Uterus (tissue), 2 donors: ENCODE data around the gene CCDC141.

Experiments used
- POLR2A ChIP-seq, 2 donors: fragments of 450-650 bp; IDR thresholded peaks; one replicate each; pipeline ENCODE4 v1.6.1; 2016; ENCODE audit warnings: antibody characterized with exemption in 2 of 2, mild to moderate bottlenecking in 1 of 2, moderate library complexity in 1 of 2
- TF ChIP-seq, protein P1 (sequence below), 4 experiments: fragments of 200-600 bp in 2 of 4; fragments of 450-650 bp in 2 of 4; sonication (generic) in 2 of 4; IDR thresholded peaks; one replicate each; pipeline ENCODE4 v1.5.1; 2016 to 2019; ENCODE audit warnings: antibody characterized with exemption in 4 of 4, mild to moderate bottlenecking in 2 of 4, moderate library complexity in 1 of 4

DNA sequence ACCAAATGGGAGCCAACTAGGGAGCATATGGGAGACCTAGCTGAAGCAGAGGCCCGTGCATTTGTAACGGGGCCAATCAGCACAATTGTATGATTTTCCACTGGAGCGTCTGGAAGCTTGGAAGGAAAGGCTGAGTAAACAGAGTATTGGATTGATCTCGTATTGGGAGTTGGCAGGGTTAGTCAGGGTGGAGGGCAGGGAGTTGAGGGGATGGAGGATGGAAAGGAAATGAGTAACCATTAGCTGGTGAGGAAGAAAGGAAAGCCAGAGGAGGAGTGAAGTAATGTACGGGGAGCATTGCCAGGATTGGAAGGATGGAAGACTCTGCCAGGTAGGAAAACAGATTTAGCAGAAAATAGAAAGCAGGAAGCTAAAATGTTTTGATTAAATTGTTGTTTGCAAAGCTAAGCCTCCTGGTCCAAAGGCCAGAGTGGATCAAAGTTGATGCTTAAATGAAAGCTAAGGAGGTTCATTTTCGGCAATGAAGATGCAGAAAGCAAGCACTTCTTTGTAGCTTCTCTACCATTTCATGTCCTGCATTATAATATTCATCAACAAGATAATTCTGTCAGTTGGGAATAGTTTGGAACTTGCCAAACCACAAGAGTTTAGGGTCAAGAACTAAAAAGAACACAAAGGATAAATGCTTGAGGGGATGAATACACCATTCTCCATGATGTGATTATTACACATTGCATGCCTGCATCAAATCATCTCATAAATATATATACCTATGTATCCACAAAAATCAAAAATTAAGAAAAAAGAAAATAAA lies 167.1 kb downstream of the CCDC141 start:
- TF ChIP-seq, protein P1, sequence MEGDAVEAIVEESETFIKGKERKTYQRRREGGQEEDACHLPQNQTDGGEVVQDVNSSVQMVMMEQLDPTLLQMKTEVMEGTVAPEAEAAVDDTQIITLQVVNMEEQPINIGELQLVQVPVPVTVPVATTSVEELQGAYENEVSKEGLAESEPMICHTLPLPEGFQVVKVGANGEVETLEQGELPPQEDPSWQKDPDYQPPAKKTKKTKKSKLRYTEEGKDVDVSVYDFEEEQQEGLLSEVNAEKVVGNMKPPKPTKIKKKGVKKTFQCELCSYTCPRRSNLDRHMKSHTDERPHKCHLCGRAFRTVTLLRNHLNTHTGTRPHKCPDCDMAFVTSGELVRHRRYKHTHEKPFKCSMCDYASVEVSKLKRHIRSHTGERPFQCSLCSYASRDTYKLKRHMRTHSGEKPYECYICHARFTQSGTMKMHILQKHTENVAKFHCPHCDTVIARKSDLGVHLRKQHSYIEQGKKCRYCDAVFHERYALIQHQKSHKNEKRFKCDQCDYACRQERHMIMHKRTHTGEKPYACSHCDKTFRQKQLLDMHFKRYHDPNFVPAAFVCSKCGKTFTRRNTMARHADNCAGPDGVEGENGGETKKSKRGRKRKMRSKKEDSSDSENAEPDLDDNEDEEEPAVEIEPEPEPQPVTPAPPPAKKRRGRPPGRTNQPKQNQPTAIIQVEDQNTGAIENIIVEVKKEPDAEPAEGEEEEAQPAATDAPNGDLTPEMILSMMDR (IDR thresholded peaks at IDR 0.05): no peak
- no peak for TF ChIP-seq POLR2A (IDR thresholded peaks at IDR 0.05)
